Temporal lobe (tissue), 1 donor: Measurements from ENCODE around the gene NXF2B. TPM values are rescaled to one million over a fixed set of nuclear protein-coding genes. Genes with fewer than 3 reads are reported as not detected.

Source experiments
- total RNA-seq: library from RNA; depleted of rRNA; stranded (reverse); fragments of >200 nt; gene quantifications from one replicate; pipeline ENCODE4 v1.2.3, GENCODE V29; 2014

NXF2B gene
- total RNA-seq, 1 donor from 2014 or later = not detected

Other genes starting within 250 kb of the NXF2B start
- gene TCP11X1, start 224.7 kb downstream of the NXF2B start, total RNA-seq = not detected
- gene NXF2, start 192.8 kb downstream of the NXF2B start, total RNA-seq = not detected
- gene TCP11X2, start 31.8 kb upstream of the NXF2B start, total RNA-seq = not detected
- 155 TPM for gene TMSB15A, start 76.7 kb upstream of the NXF2B start, total RNA-seq
- 35.9 TPM for gene ARMCX5, start 159.5 kb upstream of the NXF2B start, total RNA-seq
- 30.0 TPM for gene GPRASP1, start 211.5 kb upstream of the NXF2B start, total RNA-seq